ENCODE measurements around the gene ACACB.

The ACACB gene

DNA sequence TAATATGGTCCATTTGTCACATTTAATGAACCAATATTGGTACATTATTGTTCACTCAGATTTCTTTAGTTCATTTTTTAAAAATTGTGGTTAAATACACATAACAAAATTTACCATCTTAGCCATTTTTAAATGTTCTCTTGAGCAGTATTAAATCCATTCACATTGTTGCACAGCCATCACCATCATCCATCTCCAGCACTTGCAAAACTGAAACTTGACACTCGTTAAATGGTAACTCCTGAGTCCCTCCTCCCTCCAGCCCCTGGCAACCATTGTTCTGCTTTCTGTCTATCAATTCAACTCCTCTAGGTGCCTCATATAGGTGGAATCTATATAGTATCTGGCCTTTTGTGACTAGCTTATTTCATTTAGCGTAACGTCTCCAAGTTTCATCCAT lies 86.4 kb downstream of the ACACB start:
- H3K36me3 ChIP-seq (ENCODE audit: insufficient read depth), result no peaks in the 10 kb centered on the region
- no peaks in the 10 kb centered on the region for H4K20me1 ChIP-seq (ENCODE audit: insufficient read depth)
- no peaks in the 10 kb centered on the region for H3K4me1 ChIP-seq (ENCODE audit: low read depth, poor library complexity, severe bottlenecking)
- H2AFZ ChIP-seq (ENCODE audit: low read depth), result no peak overlapping the region
- no peak overlapping the region for H3K9ac ChIP-seq
- no peaks in the 10 kb centered on the region for H3K27me3 ChIP-seq (ENCODE audit: insufficient read depth, low read depth)
- H3K4me2 ChIP-seq, result no peak overlapping the region
- TF ChIP-seq, protein P1, sequence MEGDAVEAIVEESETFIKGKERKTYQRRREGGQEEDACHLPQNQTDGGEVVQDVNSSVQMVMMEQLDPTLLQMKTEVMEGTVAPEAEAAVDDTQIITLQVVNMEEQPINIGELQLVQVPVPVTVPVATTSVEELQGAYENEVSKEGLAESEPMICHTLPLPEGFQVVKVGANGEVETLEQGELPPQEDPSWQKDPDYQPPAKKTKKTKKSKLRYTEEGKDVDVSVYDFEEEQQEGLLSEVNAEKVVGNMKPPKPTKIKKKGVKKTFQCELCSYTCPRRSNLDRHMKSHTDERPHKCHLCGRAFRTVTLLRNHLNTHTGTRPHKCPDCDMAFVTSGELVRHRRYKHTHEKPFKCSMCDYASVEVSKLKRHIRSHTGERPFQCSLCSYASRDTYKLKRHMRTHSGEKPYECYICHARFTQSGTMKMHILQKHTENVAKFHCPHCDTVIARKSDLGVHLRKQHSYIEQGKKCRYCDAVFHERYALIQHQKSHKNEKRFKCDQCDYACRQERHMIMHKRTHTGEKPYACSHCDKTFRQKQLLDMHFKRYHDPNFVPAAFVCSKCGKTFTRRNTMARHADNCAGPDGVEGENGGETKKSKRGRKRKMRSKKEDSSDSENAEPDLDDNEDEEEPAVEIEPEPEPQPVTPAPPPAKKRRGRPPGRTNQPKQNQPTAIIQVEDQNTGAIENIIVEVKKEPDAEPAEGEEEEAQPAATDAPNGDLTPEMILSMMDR (conservative IDR thresholded peaks at IDR 0.05; ENCODE audit: low read depth, low read length), result no peak
- no peak overlapping the region for H3K4me3 ChIP-seq (IDR thresholded peaks at IDR 0.05; ENCODE audit: insufficient read depth, low read depth, low read length)
- H3K27ac ChIP-seq, result no peak overlapping the region
- no peaks in the 10 kb centered on the region for H3K79me2 ChIP-seq (ENCODE audit: insufficient read depth, low read depth)

- no peaks in the 10 kb centered on the region for H3K79me2 ChIP-seq (ENCODE audit: insufficient read depth, low read depth)
- H4K20me1 ChIP-seq (ENCODE audit: insufficient read depth), result no peaks in the 10 kb centered on the region
- no peaks in the 10 kb centered on the region for H3K36me3 ChIP-seq (ENCODE audit: insufficient read depth)
- no peak overlapping the region for H3K27ac ChIP-seq
- no peak overlapping the region for H2AFZ ChIP-seq (ENCODE audit: low read depth)
- no peaks in the 10 kb centered on the region for H3K4me1 ChIP-seq (ENCODE audit: low read depth, poor library complexity, severe bottlenecking)
- no peaks in the 10 kb centered on the region for H3K27me3 ChIP-seq (ENCODE audit: insufficient read depth, low read depth)
- TF ChIP-seq, protein P1 (conservative IDR thresholded peaks at IDR 0.05; ENCODE audit: low read depth, low read length), result no peak
- no peak overlapping the region for H3K4me2 ChIP-seq
- no peak overlapping the region for H3K9ac ChIP-seq
- H3K4me3 ChIP-seq (IDR thresholded peaks at IDR 0.05; ENCODE audit: insufficient read depth, low read depth, low read length), result no peak overlapping the region
Observed at GRCh38 chr12:109203480-109203879, 87.1 kb downstream of the ACACB start.

- TF ChIP-seq, protein P1 (conservative IDR thresholded peaks at IDR 0.05; ENCODE audit: low read depth, low read length), result no peak
Observed at GRCh38 chr12:109209082-109209481, 92.7 kb downstream of the ACACB start.

GRCh38 chr12:109212460-109213115 lies 96.2 kb downstream of the ACACB start:
- TF ChIP-seq, protein P1 (conservative IDR thresholded peaks at IDR 0.05; ENCODE audit: low read depth, low read length), result no peak
- Histone ChIP-seq H3K79me2 (ENCODE audit: insufficient read depth, low read depth) (no peaks in the 10 kb centered on the region), H3K4me3 (IDR thresholded peaks at IDR 0.05; ENCODE audit: insufficient read depth, low read depth, low read length) (no peak overlapping the region), H2AFZ (ENCODE audit: low read depth) (no peak overlapping the region), H4K20me1 (ENCODE audit: insufficient read depth) (no peaks in the 10 kb centered on the region), H3K36me3 (ENCODE audit: insufficient read depth) (no peaks in the 10 kb centered on the region), H3K4me1 (ENCODE audit: low read depth, poor library complexity, severe bottlenecking) (no peaks in the 10 kb centered on the region), H3K4me2 (no peak overlapping the region), H3K27ac (no peak overlapping the region), H3K9ac (no peak overlapping the region), H3K27me3 (ENCODE audit: insufficient read depth, low read depth) (no peaks in the 10 kb centered on the region)

More at GRCh38 chr12:109209082-109209481, 92.7 kb downstream of the ACACB start:
- no peaks in the 10 kb centered on the region for H3K27me3 ChIP-seq (ENCODE audit: insufficient read depth, low read depth)
- H3K79me2 ChIP-seq (ENCODE audit: insufficient read depth, low read depth), result no peaks in the 10 kb centered on the region
- no peak overlapping the region for H3K4me3 ChIP-seq (IDR thresholded peaks at IDR 0.05; ENCODE audit: insufficient read depth, low read depth, low read length)
- no peaks in the 10 kb centered on the region for H4K20me1 ChIP-seq (ENCODE audit: insufficient read depth)
- H3K4me2 ChIP-seq, result no peak overlapping the region
- H3K36me3 ChIP-seq (ENCODE audit: insufficient read depth), result no peaks in the 10 kb centered on the region
- H3K9ac ChIP-seq, result no peak overlapping the region
- H3K27ac ChIP-seq, result no peak overlapping the region
- no peak overlapping the region for H2AFZ ChIP-seq (ENCODE audit: low read depth)
- H3K4me1 ChIP-seq (ENCODE audit: low read depth, poor library complexity, severe bottlenecking), result no peaks in the 10 kb centered on the region

All from KMS-11 (cell line).